GM13977 (cell line): ENCODE measurements around the gene ADCY9.
A peak's percentile ranks its signal among the peaks of the same experiment; 100 is the strongest.

ENCODE experiments used
- DNase-seq: peaks from one replicate; pipeline ENCODE4 v3.0.0; 2012; ENCODE audit warnings: low spot score
- in situ Hi-C: fragments of 300-500 bp; cut with MboI; formaldehyde crosslinking; loops from one replicate; pipeline ENCODE4 v1.12.0; 2022; ENCODE audit warnings: low sequenced_read_pairs, low pct_unique_long_range_greater_than_20kb, mixed read lengths, inconsistent platforms; ENCODE audit not compliant: unreplicated experiment
- TF ChIP-seq, protein P1 (sequence below): IDR thresholded peaks from 2 replicates; pipeline ENCODE4 v1.5.1; 2012; ENCODE audit warnings: mild to moderate bottlenecking, control low read depth; ENCODE audit not compliant: insufficient read depth; ENCODE audit errors: extremely low read depth, missing control alignments

Gene ADCY9

GRCh38 chr16:4152267-4152666, 36.0 kb upstream of the ADCY9 start:
- TF ChIP-seq, protein P1, sequence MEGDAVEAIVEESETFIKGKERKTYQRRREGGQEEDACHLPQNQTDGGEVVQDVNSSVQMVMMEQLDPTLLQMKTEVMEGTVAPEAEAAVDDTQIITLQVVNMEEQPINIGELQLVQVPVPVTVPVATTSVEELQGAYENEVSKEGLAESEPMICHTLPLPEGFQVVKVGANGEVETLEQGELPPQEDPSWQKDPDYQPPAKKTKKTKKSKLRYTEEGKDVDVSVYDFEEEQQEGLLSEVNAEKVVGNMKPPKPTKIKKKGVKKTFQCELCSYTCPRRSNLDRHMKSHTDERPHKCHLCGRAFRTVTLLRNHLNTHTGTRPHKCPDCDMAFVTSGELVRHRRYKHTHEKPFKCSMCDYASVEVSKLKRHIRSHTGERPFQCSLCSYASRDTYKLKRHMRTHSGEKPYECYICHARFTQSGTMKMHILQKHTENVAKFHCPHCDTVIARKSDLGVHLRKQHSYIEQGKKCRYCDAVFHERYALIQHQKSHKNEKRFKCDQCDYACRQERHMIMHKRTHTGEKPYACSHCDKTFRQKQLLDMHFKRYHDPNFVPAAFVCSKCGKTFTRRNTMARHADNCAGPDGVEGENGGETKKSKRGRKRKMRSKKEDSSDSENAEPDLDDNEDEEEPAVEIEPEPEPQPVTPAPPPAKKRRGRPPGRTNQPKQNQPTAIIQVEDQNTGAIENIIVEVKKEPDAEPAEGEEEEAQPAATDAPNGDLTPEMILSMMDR: no peak
- DNase-seq: no peak
- in situ Hi-C loops: no loop called here

- in situ Hi-C loops: no loop called here
- DNase-seq: no peak
- TF ChIP-seq, protein P1: no peak
Measured at GRCh38 chr16:4147236-4147635, 31.0 kb upstream of the ADCY9 start.

DNA sequence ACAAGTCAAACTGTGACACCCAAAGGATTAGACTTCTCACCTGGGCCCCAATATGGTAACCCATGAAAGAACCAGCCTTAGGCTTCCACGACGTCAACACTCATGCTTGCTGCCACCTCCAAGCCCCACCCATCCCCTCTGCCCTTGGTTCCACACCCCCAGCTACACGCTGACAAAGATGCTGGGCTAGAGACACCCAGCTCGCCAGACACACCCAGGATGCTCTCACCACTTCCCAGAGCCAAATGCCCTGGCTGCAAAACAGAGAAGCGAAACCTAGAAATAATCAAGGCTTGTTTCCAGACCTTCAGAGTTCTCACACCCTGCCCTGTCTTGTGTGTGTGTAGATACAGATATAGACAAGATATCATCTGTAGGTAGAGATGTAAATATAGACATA, 26.0 kb upstream of the ADCY9 start:
- in situ Hi-C loops: no loop called here
- TF ChIP-seq, protein P1: no peak
- DNase-seq: peak; percentile 37

DNA sequence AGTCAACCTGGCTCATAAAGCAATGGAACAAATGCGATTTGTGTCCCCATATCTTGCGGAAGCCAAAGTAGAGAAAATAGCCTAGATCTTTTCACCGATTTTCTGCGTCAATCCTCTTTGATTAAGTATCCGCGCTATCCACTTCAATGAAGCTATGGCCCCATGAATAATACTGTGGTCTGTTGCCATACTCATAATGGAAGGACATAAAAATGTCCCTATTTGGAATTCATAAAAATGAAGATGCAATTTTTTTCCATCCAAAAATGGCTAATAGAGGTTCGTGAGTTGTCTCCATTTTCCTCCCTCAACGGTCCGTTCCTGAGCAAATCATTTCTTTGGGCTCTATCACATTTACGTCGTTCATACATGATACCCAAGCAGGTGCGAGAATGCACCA, 25.4 kb upstream of the ADCY9 start:
- in situ Hi-C loops: no loop called here
- no peak for DNase-seq
- TF ChIP-seq, protein P1: no peak

GRCh38 chr16:4140652-4141051, 24.4 kb upstream of the ADCY9 start:
- DNase-seq: no peak
- TF ChIP-seq, protein P1: no peak
- in situ Hi-C loops: no loop called here

DNA sequence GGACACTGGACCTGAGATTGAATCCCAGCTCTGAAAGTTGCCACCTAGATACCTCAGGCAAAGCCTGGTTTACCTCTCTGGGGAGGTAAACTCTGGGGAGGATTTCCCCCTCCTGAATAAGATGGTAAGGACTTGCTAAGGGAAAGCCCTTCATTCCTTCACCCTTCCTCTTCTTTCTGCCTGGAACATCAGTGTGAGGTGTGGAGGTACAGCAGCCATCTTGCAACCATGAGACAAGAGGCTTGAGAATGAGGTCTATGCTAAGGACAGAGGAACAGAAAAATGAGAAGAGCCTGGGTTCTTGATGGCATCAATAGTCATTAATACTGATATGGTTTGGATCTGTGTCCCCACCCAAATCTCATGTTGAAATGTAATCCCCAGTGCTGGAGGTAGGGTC, 23.7 kb upstream of the ADCY9 start:
- no peak for DNase-seq
- TF ChIP-seq, protein P1: no peak
- in situ Hi-C loops: no loop called here

DNA sequence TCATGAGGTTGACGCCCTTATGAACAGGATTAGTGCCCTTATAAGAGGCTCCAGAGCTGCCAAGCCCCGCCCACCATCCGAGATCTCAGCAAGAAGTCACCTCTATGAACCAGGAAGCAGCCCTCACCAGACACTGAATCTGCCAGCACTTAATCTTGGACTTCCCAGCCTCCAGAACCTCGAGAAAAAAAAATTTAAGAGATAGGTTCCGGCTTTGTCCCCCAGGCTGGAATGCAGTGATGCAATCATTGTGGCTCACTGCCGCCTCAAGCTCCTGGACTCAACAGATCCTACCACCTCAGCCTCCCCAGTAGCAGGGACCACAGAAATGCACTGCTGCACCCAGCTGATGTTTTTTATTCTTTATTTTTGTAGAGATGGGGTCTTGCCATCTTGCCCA, 22.5 kb upstream of the ADCY9 start:
- in situ Hi-C loops: no loop called here
- TF ChIP-seq, protein P1: no peak
- DNase-seq: no peak
